GM11168 (cell line): ENCODE results near the gene MSH4.
"Not testable (repeated sequence)": the region's sequence is repeated elsewhere in the genome, so short reads cannot be mapped to it uniquely, and the experiment has no call there.

Experiments
- in situ Hi-C: fragments of 300-500 bp; cut with MboI; formaldehyde crosslinking; loops from one replicate; pipeline ENCODE4 v1.12.0; 2022; ENCODE audit warnings: low sequenced_read_pairs; ENCODE audit not compliant: unreplicated experiment

MSH4 gene

DNA sequence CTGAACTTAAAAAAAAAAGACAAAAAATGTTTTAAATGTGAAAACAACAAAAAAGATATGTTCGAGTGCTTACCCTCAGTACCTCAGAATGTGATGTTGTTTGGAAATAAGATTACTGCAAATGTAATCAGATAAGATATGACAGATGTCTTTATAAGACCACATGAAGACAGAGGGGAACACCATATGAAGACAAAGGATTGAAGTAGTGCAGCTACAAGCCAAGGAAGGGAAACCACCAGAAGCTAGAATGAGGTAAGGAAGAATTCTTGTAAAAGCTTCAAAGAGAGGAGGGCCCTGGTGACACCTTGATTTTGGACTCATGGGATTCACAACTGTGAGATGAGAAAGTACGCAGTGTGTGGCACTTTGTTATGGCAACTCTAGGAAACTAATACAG lies 120.2 kb downstream of the MSH4 start:
- in situ Hi-C loops, result no loop called here

DNA sequence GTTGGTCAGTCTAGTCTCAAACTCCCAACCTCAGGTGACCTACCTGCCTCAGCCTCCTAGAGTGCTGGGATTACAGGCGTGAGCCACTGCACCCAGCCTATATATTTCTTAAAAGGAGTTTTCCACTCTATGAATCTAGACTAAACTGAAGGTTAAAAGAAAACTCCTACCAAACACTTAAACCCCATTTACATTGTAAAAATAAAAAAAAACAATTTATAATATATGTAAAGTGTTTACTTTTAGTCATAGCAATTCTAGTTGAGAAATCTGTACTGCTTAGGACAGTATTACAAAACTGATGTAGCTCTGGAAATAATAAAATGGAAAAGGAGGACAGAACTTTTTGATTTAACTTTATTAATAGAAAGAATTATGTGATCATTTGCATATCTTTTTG lies 126.0 kb downstream of the MSH4 start:
- in situ Hi-C loops, result no loop called here

DNA sequence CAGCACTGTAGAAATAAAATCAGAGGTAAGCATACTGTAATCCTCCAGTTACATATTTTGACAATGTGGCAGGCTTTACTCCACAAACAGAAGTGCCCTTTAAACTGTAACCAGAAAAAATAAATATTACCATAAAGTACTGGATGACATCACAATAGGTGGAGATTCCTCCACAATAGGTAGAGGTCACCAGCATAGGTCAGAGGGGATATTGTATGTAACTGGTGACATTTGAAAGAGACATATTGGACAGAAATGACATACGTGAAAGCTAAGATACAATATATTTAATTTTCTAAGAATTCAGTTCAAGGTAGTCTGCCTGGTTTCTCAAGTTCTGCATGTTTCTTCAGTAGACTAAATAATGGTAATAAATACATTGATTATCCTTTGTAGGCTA lies 135.6 kb downstream of the MSH4 start, which contains the start of gene ASB17:
Gene ASB17 (minus strand): TSS at position 101 of the 400 bp plus-strand sequence. CDS start 113 bp downstream, outside the sequence.
- in situ Hi-C loops, result no loop called here

DNA sequence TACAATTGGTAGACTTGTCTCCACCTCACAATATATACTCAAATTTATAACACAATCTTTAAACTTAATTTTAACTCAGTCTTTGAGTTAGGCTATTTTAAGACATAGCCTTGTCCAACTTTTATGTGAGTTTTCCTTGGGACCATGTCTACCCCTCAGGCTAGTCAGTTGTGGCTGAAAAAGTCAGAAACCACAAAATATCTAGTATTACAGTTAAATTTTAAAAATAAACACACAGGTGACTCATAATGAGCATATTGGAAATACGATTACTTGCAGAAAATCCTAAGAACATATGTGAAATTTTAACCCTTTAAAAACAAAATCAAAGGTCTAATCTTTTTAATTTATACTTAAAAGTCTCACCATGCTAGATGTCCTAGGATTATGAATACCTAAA lies 140.4 kb downstream of the MSH4 start:
- in situ Hi-C loops, result no loop called here

DNA sequence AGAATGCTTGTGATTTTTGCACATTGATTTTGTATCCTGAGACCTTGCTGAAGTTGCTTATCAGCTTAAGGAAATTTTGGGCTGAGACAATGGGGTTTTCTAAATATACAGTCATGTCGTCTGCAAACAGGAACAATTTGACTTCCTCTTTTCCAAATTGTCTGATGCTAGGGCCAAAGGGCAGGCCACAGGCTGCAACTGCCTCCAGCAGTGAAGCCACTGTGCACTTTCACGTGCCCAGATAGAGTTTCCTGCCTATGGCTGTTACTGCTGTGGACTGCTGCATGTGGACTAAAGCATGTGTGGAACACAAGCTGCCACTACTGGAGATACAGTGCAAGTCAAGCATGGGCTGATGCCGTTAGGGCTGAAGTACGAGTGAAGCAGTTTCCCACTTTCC lies 146.4 kb downstream of the MSH4 start:
- in situ Hi-C loops, result not testable (repeated sequence)

DNA sequence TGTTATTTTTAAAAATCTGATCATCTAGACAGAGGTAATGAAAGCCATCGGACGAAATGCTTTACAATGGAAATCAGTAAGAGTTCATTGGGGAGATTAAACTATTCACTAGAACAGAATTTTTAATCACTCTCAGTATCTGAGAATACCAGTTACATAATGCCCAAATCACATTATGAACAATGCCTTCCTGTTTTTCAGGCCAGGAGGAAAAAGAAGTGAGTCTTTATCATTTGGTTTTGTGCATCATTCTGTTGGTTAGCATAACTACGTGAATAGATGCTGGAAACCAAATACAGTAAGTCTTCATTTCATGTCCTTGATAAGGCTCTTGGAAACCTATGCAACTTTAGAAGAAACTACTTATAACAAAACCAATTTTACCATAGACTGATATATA lies 153.5 kb downstream of the MSH4 start:
- in situ Hi-C loops, result no loop called here

DNA sequence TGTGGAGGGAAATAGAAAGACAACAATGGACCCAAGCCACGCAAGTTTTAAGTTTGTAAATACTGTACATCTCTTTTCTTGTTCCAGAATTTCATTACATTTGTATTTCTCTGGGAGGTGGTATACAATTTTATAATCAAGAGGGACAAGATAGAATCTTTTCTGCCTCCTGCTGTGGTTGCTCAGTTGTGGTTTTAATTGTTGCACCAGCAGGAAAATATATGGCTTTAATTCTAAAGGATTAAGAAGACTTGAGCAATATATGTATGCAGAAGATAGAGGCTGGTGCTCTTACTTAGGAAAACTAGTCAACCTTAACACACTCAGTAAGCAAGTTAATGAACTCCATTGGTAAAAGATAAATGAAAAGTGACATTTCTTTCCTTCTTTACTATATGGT lies 155.3 kb downstream of the MSH4 start:
- in situ Hi-C loops, result no loop called here

DNA sequence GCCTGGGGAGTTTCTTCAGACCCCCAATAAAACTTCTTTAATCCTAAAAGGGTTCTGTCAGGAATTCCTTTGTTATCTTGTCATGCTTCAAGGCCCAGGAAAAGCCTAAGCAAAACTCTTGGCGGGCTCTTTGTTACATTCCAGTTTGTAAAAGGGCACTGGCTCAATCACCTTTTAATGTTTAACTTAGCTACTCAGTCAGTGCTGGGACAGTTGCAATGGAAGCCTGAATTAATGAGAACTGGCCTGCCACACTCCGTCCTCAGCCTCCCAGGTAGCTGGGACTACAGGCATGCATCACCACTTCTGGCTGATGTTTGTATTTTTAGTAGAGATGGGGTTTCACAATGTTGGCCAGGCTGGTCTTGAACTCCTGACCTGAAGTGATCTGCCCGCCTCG lies 156.8 kb downstream of the MSH4 start:
- in situ Hi-C loops, result no loop called here

DNA sequence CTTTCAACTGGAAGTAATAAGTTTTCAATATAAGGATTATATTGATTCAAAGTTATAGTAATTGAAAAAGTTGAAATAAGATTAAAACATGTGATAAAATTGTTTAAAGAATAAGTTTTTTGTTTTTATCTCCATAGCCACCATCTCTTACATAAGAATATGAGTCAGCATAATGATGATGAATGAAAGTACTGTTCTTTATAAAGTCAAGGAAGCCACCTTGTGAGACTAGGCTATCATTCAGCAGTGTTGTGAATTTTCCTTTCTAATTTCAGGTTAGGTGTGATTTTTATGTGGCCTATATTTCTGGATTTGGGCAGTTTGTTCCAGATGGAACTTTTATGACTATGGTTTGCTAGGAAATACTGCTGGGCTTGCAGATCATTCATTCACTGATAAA lies 157.9 kb downstream of the MSH4 start:
- in situ Hi-C loops, result no loop called here
